Measurements from ENCODE around the gene CD36. TPM values are rescaled to one million over a fixed set of nuclear protein-coding genes. Genes with fewer than 3 reads are reported as not detected.

CD36 gene
- total RNA-seq, 2 donors from 2014 or later, result 5.7 to 7.2 TPM

DNA sequence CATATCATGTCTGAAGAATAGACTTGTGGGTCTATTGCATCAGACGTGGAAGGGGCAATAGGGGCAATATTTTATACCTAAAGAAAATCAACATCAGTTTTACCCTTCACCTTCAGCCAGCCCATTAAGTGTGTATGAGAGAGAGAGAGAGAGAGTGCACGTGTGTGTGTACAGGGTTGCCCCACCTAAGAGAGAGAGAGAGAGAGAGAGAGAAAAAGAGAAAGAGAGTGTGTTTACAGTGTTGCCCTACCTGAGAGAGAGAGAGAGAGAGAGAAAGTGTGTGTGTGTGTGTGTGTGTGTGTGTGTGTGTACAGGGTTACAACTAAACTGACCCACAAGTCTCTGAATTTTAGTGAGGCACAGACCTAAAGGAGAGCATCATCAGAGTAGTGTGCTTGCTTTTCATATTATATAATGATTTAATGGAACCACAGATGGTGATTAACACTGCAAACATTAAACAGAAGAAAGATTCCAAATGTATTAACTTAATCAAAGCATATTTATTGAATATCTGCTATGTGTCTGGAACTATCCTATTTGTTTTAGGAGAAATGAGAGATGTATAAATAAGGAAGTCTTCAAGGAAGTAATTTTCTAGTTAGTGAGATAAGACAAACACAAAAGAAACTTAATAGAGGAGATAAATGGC is 66.8 kb downstream of the CD36 start:
- H3K27ac ChIP-seq, result no peak overlapping the region
- intact Hi-C loops (cut with DNase I), result no loop called here
- H3K27me3 ChIP-seq (replicated peaks; ENCODE audit: insufficient read depth), result no peaks in the 10 kb centered on the region
- no peak overlapping the region for H3K4me3 ChIP-seq
- H3K4me1 ChIP-seq (replicated peaks), result no peaks in the 10 kb centered on the region
- WGBS, result 70% methylated on average over 2 of the region's 2 CpGs
- no peak for TF ChIP-seq POLR2A (IDR thresholded peaks at IDR 0.05)
- TF ChIP-seq, protein P1, sequence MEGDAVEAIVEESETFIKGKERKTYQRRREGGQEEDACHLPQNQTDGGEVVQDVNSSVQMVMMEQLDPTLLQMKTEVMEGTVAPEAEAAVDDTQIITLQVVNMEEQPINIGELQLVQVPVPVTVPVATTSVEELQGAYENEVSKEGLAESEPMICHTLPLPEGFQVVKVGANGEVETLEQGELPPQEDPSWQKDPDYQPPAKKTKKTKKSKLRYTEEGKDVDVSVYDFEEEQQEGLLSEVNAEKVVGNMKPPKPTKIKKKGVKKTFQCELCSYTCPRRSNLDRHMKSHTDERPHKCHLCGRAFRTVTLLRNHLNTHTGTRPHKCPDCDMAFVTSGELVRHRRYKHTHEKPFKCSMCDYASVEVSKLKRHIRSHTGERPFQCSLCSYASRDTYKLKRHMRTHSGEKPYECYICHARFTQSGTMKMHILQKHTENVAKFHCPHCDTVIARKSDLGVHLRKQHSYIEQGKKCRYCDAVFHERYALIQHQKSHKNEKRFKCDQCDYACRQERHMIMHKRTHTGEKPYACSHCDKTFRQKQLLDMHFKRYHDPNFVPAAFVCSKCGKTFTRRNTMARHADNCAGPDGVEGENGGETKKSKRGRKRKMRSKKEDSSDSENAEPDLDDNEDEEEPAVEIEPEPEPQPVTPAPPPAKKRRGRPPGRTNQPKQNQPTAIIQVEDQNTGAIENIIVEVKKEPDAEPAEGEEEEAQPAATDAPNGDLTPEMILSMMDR (IDR thresholded peaks at IDR 0.05), result no peak
- no peak for TF ChIP-seq POLR2AphosphoS5 (IDR thresholded peaks at IDR 0.05)
- no peaks in the 10 kb centered on the region for H3K36me3 ChIP-seq
- H3K9me3 ChIP-seq, result no peaks in the 10 kb centered on the region
- DNase-seq (ENCODE audit: low spot score), result no peak

DNA sequence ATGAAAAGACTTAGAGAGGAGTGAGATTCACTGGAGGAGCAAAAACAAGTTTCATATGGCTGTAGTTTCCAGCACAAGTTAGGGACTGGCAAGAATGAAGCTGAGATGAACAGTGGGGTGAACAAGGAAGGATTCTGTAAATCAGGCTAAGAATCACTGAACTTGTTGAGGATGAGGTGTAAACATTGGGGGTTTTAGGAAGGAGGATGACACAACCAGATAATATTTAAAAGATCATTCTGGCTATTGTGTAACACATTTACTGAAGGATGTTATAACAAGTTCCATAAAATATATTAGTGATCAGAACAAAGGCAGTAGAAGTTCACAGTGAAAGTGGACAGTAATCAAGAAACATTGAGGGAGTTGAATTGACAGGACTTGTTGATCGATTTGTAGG is 68.9 kb downstream of the CD36 start:
- H3K27ac ChIP-seq, result no peak overlapping the region
- no peaks in the 10 kb centered on the region for H3K4me1 ChIP-seq (replicated peaks)
- no peaks in the 10 kb centered on the region for H3K9me3 ChIP-seq
- WGBS, result 91% methylated on average over 1 of the region's 1 CpG
- no peak overlapping the region for H3K4me3 ChIP-seq
- intact Hi-C loops (cut with DNase I), result no loop called here
- TF ChIP-seq POLR2A (IDR thresholded peaks at IDR 0.05), result no peak
- TF ChIP-seq, protein P1 (IDR thresholded peaks at IDR 0.05), result no peak
- no peaks in the 10 kb centered on the region for H3K36me3 ChIP-seq
- no peak for DNase-seq (ENCODE audit: low spot score)
- H3K27me3 ChIP-seq (replicated peaks; ENCODE audit: insufficient read depth), result no peaks in the 10 kb centered on the region

GRCh38 chr7:80708123-80708522 is 69.7 kb downstream of the CD36 start:
- no peak overlapping the region for H3K4me3 ChIP-seq
- WGBS, result 97% methylated on average over 2 of the region's 2 CpGs
- H3K27ac ChIP-seq, result no peak overlapping the region
- DNase-seq (ENCODE audit: low spot score), result no peak
- intact Hi-C loops (cut with DNase I), result no loop called here
- H3K36me3 ChIP-seq, result no peaks in the 10 kb centered on the region
- H3K27me3 ChIP-seq (replicated peaks; ENCODE audit: insufficient read depth), result no peaks in the 10 kb centered on the region
- H3K9me3 ChIP-seq, result no peaks in the 10 kb centered on the region
- no peaks in the 10 kb centered on the region for H3K4me1 ChIP-seq (replicated peaks)
- TF ChIP-seq POLR2A (IDR thresholded peaks at IDR 0.05), result no peak
- TF ChIP-seq, protein P1 (IDR thresholded peaks at IDR 0.05), result no peak
- TF ChIP-seq POLR2AphosphoS5 (IDR thresholded peaks at IDR 0.05), result no peak

- Histone ChIP-seq H3K27ac (no peak overlapping the region), H3K4me3 (no peak overlapping the region), H3K36me3 (no peaks in the 10 kb centered on the region), H3K9me3 (no peaks in the 10 kb centered on the region), H3K27me3 (replicated peaks; ENCODE audit: insufficient read depth) (no peaks in the 10 kb centered on the region), H3K4me1 (replicated peaks) (no peaks in the 10 kb centered on the region)
- TF ChIP-seq, protein P1 (IDR thresholded peaks at IDR 0.05), result no peak
- TF ChIP-seq POLR2AphosphoS5 (IDR thresholded peaks at IDR 0.05), result no peak
- no peak for TF ChIP-seq POLR2A (IDR thresholded peaks at IDR 0.05)
- intact Hi-C loops (cut with DNase I), result no loop called here
- 67% methylated on average over 2 of the region's 2 CpGs for WGBS
- DNase-seq (ENCODE audit: low spot score), result no peak
Observed at GRCh38 chr7:80711531-80711930, 73.1 kb downstream of the CD36 start.

DNA sequence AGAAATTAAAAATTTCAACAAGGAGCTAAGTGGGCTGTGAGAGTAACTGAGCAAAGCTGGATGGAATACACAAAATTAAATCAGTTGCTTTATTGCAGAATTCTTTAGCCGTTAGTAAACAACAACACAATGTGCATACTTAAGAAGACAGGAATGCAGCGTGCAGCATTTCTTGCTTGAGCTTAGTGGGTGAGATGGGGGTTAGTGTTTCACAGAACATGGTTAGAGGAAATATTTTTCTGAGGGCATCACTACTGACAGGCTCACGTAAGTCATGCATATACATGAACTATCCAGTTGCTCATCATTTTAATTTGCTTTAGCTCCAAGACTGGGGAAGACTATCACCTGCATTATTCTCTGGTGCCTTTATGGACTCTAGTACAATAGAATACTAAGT is 80.8 kb downstream of the CD36 start:
- Histone ChIP-seq H3K36me3 (no peaks in the 10 kb centered on the region), H3K27me3 (replicated peaks; ENCODE audit: insufficient read depth) (no peaks in the 10 kb centered on the region), H3K4me1 (replicated peaks) (no peaks in the 10 kb centered on the region), H3K9me3 (no peaks in the 10 kb centered on the region), H3K4me3 (no peak overlapping the region), H3K27ac (no peak overlapping the region)
- TF ChIP-seq POLR2AphosphoS5 (IDR thresholded peaks at IDR 0.05) (no peak), POLR2A (IDR thresholded peaks at IDR 0.05) (no peak)
- TF ChIP-seq, protein P1 (IDR thresholded peaks at IDR 0.05), result no peak
- intact Hi-C loops (cut with DNase I), result no loop called here
- whole genome bisulfite sequencing, result 90% methylated on average over 3 of the region's 3 CpGs
- no peak for DNase-seq (ENCODE audit: low spot score)

All from prostate gland (tissue), 2 donors.